Muscle layer of colon (tissue), 2 donors: ENCODE data around the gene PYDC2.

Source experiments
- H3K27ac ChIP-seq: one replicate; pipeline ENCODE4 v1.7.0; 2013; ENCODE audit warnings: low read depth, mild to moderate bottlenecking, low read length, moderate library complexity
- H3K27me3 ChIP-seq, 2 donors: one replicate each; pipeline ENCODE4 v1.7.0; 2013; ENCODE audit warnings: low read length in 2 of 2, mild to moderate bottlenecking in 2 of 2; ENCODE audit not compliant: insufficient read depth in 2 of 2, control insufficient read depth in 1 of 2
- H3K36me3 ChIP-seq: one replicate; pipeline ENCODE4 v1.7.0; 2013; ENCODE audit warnings: mild to moderate bottlenecking, low read length; ENCODE audit not compliant: insufficient read depth
- H3K4me1 ChIP-seq: one replicate; pipeline ENCODE4 v1.7.0; 2013; ENCODE audit warnings: mild to moderate bottlenecking, low read length; ENCODE audit not compliant: insufficient read depth
- H3K4me3 ChIP-seq, 2 donors: one replicate each; pipeline ENCODE4 v1.7.0; 2013; ENCODE audit warnings: low read length in 2 of 2, low read depth in 1 of 2, mild to moderate bottlenecking in 1 of 2, moderate library complexity in 1 of 2
- H3K9ac ChIP-seq: one replicate; pipeline ENCODE4 v1.7.0; 2013; ENCODE audit warnings: low read length
- H3K9me3 ChIP-seq: one replicate; pipeline ENCODE4 v1.7.0; 2013; ENCODE audit warnings: mild to moderate bottlenecking, low read length
- donor health status: abdominal sarcoma.
- donor health status: Adenocarcinoma of cecum.

PYDC2 gene

GRCh38 chr3:191509078-191509477, 48.1 kb downstream of the PYDC2 start:
- Histone ChIP-seq H3K9me3 (no peaks in the 10 kb centered on the region), H3K4me1 (no peaks in the 10 kb centered on the region), H3K36me3 (no peaks in the 10 kb centered on the region), H3K9ac (no peak overlapping the region), H3K27ac (no peak overlapping the region), H3K27me3 (no peaks in the 10 kb centered on the region), H3K4me3 (no peak overlapping the region)
